IMR-90 (cell line): ENCODE data around the gene FOXB2. TPM values are rescaled to one million over a fixed set of nuclear protein-coding genes. Genes with fewer than 3 reads are reported as not detected.
"Not testable (repeated sequence)": the region's sequence is repeated elsewhere in the genome, so short reads cannot be mapped to it uniquely, and the experiment has no call there.

Experiments used
- ATAC-seq: fragments of 200-7000 bp; cut with Tn5 transposase; 2 replicates; pipeline ENCODE4 v1.9.1; 2020; ENCODE audit warnings: low read depth, mild to moderate bottlenecking, moderate library complexity
- BruUV-seq: library from RNA; stranded (reverse); fragments of 400-500 nt; replicated peaks from 2 replicates; lab custom pipeline; 2021; lab: Mats Ljungman, UMichigan
- CTCF ChIA-PET: fragments of 300-600 bp; formaldehyde crosslinking; extraction: SDS; loops from one replicate; lab custom pipeline; 2021; ENCODE audit warnings: antibody characterized with exemption; lab: Yijun Ruan, JAX
- POLR2A ChIA-PET: fragments of 300-600 bp; sonication (Branson Sonifier 250); formaldehyde crosslinking; loops from one replicate; lab custom pipeline; 2022; ENCODE audit warnings: antibody characterized with exemption; ENCODE audit not compliant: unreplicated experiment; lab: Charles Lee
- DNase-seq: peaks from one replicate; pipeline ENCODE4 v3.0.0; 2013
- H2AFZ ChIP-seq: replicated peaks from 2 replicates; pipeline ENCODE3; 2013; ENCODE audit warnings: low read length, mild to moderate bottlenecking; ENCODE audit not compliant: poor library complexity
- H2AK5ac ChIP-seq: 2 replicates; pipeline ENCODE4 v1.6.1; 2013; ENCODE audit warnings: low read depth, low read length, inconsistent platforms
- H2AK9ac ChIP-seq: replicated peaks from 2 replicates; pipeline ENCODE3; 2013; ENCODE audit warnings: mild to moderate bottlenecking, low read depth, low read length, moderate library complexity; ENCODE audit not compliant: poor library complexity
- H2BK120ac ChIP-seq: 2 replicates; pipeline ENCODE4 v1.6.1; 2013; ENCODE audit warnings: low read depth, low read length, inconsistent platforms
- H2BK15ac ChIP-seq: 3 replicates; pipeline ENCODE4 v1.6.1; 2013; ENCODE audit warnings: low read depth, low read length, inconsistent platforms
- H2BK20ac ChIP-seq: 2 replicates; pipeline ENCODE4 v1.6.1; 2013; ENCODE audit warnings: low read depth, mild to moderate bottlenecking, inconsistent platforms, low read length, moderate library complexity
- H2BK5ac ChIP-seq: 2 replicates; pipeline ENCODE4 v1.6.1; 2013; ENCODE audit warnings: mild to moderate bottlenecking, low read depth, low read length, inconsistent platforms; ENCODE audit not compliant: poor library complexity, severe bottlenecking
- H3K14ac ChIP-seq: replicated peaks from 2 replicates; pipeline ENCODE4 v1.6.1; 2013; ENCODE audit warnings: low read depth, low read length, inconsistent platforms
- H3K18ac ChIP-seq: 2 replicates; pipeline ENCODE4 v1.6.1; 2013; ENCODE audit warnings: low read depth, low read length, control low read depth
- H3K23ac ChIP-seq: 2 replicates; pipeline ENCODE4 v1.6.1; 2013; ENCODE audit warnings: low read depth, low read length, inconsistent platforms
- H3K27ac ChIP-seq: 2 replicates; pipeline ENCODE4 v1.5.1; 2013; ENCODE audit warnings: mild to moderate bottlenecking, control low read depth, low read length; ENCODE audit not compliant: insufficient read depth
- H3K27me3 ChIP-seq: 2 replicates; pipeline ENCODE4 v1.6.1; 2013; ENCODE audit warnings: low read length; ENCODE audit not compliant: control insufficient read depth, insufficient read depth
- H3K36me3 ChIP-seq: 2 replicates; pipeline ENCODE4 v1.6.1; 2013; ENCODE audit warnings: low read length, mixed read lengths; ENCODE audit not compliant: control insufficient read depth, insufficient read depth
- H3K4ac ChIP-seq: 2 replicates; pipeline ENCODE4 v1.6.1; 2013; ENCODE audit warnings: low read depth, low read length, inconsistent platforms
- H3K4me1 ChIP-seq: 2 replicates; pipeline ENCODE4 v1.6.1; 2013; ENCODE audit warnings: low read length, mixed read lengths; ENCODE audit not compliant: control insufficient read depth, insufficient read depth
- H3K4me2 ChIP-seq: 2 replicates; pipeline ENCODE4 v1.6.1; 2013; ENCODE audit warnings: low read depth, mild to moderate bottlenecking, control low read depth, low read length, moderate library complexity
- H3K4me3 ChIP-seq: 2 replicates; pipeline ENCODE4 v1.5.1; 2013; ENCODE audit warnings: low read depth, mild to moderate bottlenecking, control low read depth, low read length, moderate library complexity; ENCODE audit not compliant: insufficient read depth
- H3K56ac ChIP-seq: 2 replicates; pipeline ENCODE4 v1.6.1; 2013; ENCODE audit warnings: low read length, inconsistent platforms; ENCODE audit not compliant: insufficient read depth; ENCODE audit errors: extremely low read depth
- H3K79me1 ChIP-seq, 2 experiments: 2 replicates each; pipeline ENCODE4 v1.6.1; 2013; ENCODE audit warnings: low read length in 2 of 2, inconsistent platforms in 1 of 2, low read depth in 1 of 2
- H3K9ac ChIP-seq: 2 replicates; pipeline ENCODE4 v1.6.1; 2013; ENCODE audit warnings: low read depth, low read length, control low read depth
- H3K9me1 ChIP-seq: 2 replicates; pipeline ENCODE4 v1.6.1; 2013; ENCODE audit warnings: low read length, inconsistent platforms; ENCODE audit not compliant: insufficient read depth
- H3K9me3 ChIP-seq: 2 replicates; pipeline ENCODE4 v1.6.1; 2013; ENCODE audit warnings: low read length; ENCODE audit not compliant: control insufficient read depth, insufficient read depth
- H4K20me1 ChIP-seq: 2 replicates; pipeline ENCODE4 v1.6.1; 2013; ENCODE audit warnings: low read length, inconsistent platforms; ENCODE audit not compliant: insufficient read depth
- H4K5ac ChIP-seq: 2 replicates; pipeline ENCODE4 v1.6.1; 2013; ENCODE audit warnings: mild to moderate bottlenecking, low read depth, low read length, control low read depth
- H4K8ac ChIP-seq, 2 experiments: 2 replicates each; pipeline ENCODE4 v1.6.1; 2013; ENCODE audit warnings: low read depth in 2 of 2, low read length in 2 of 2, control low read depth in 1 of 2, inconsistent platforms in 1 of 2
- H4K91ac ChIP-seq: 2 replicates; pipeline ENCODE4 v1.6.1; 2013; ENCODE audit warnings: low read depth, low read length, inconsistent platforms; ENCODE audit not compliant: insufficient read depth
- WGBS, 2 experiments: methylation state at CpG; one replicate each; pipeline versions ENCODE4 v1.1.5 to v1.1.7; 2013; ENCODE audit warnings: missing lambda C conversion rate in 2 of 2; ENCODE audit not compliant: insufficient read length in 1 of 2; ENCODE audit errors: extremely low coverage in 2 of 2; 5-methylcytosine and 5-hydroxymethylcytosine counted together
- dilution Hi-C: fragments of 300-500 bp; cut with HindIII; formaldehyde crosslinking; loops from one replicate; pipeline ENCODE4 v1.14.3; 2018; ENCODE audit warnings: low sequenced_read_pairs; ENCODE audit not compliant: unreplicated experiment
- in situ Hi-C: fragments of 300-500 bp; cut with MboI; formaldehyde crosslinking; loops from 3 replicates; pipeline ENCODE4 v1.14.3; 2019; ENCODE audit warnings: low sequenced_read_pairs, inconsistent platforms, mixed read lengths
- intact Hi-C: fragments of 100-400 bp; cut with micrococcal nuclease; formaldehyde crosslinking; loops from 2 replicates; pipeline ENCODE4 v1.10.0; 2022
- polyA plus RNA-seq, 3 experiments: library from polyadenylated mRNA; depleted of rRNA; stranded (reverse); fragments of >200 nt; gene quantifications; 2 replicates each; pipeline ENCODE4 v1.2.3, GENCODE V29; 2012; ENCODE audit warnings: low replicate concordance in 1 of 3
- total RNA-seq: library from RNA; depleted of rRNA; stranded (reverse); fragments of >200 nt; gene quantifications from 2 replicates; pipeline ENCODE4 v1.2.3, GENCODE V29; 2012

Gene FOXB2
- total and polyA plus RNA-seq, 2 of the 4 experiments (the other 2 are of a cell fraction), result not detected

DNA sequence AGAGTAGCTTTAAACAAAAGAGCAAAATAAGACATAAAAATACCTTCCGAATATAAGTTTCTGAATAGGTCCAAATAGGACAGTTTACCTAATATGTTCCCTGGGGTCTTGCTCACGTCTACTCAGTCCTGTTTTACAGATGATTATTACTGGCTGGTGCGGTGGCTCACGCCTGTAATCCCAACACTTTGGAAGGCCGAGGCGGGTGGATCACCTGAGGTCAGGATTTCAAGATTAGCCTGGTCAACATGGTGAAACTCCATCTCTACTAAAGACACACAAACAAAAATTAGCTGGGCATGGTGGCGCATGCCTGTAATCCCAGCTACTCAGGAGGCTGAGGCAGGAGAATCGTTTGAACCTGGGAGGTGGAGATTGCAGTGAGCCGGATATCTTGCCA lies 40.6 kb upstream of the FOXB2 start:
- ATAC-seq, H3K4me2 ChIP-seq, H4K8ac ChIP-seq, H3K4me3 ChIP-seq, BruUV-seq, H2BK15ac ChIP-seq, H2BK5ac ChIP-seq, H3K18ac ChIP-seq, H3K4me1 ChIP-seq, H3K4ac ChIP-seq, H3K27ac ChIP-seq, H3K14ac ChIP-seq, in situ Hi-C loops, H4K91ac ChIP-seq, DNase-seq, H3K9me1 ChIP-seq, H3K27me3 ChIP-seq, H2AK9ac ChIP-seq, H2BK120ac ChIP-seq, H4K5ac ChIP-seq, H3K79me1 ChIP-seq, H3K56ac ChIP-seq, H2AFZ ChIP-seq, H4K20me1 ChIP-seq, H3K23ac ChIP-seq, H2BK20ac ChIP-seq, H3K9me3 ChIP-seq, H2AK5ac ChIP-seq, H3K9ac ChIP-seq, H3K36me3 ChIP-seq: not testable (repeated sequence)
- intact Hi-C loops, result loop anchor here (5.0 kb wide), 1 partner anchor 47 kb away; no protein-coding TSS in a partner anchor
- WGBS, 2 experiments, result 100% methylated on average over 1 of the region's 9 CpGs; no CpG with 5 or more reads in 1 of the 2 experiments
- dilution Hi-C loops, result loop anchor here (25.0 kb wide), 1 partner anchor 167 kb away; no protein-coding TSS in a partner anchor
- POLR2A ChIA-PET, result interaction anchor here (0.6 kb wide), 1 partner anchor 41 kb away, joined by 5 read pairs; no protein-coding TSS in a partner anchor
- CTCF ChIA-PET, result interaction anchor here (1.3 kb wide), 1 partner anchor 8 kb away, joined by 5 read pairs; no protein-coding TSS in a partner anchor
